ENCODE measurements around the gene COP1.
A peak's percentile ranks its signal among the peaks of the same experiment; 100 is the strongest.
"Not testable (repeated sequence)": the region's sequence is repeated elsewhere in the genome, so short reads cannot be mapped to it uniquely, and the experiment has no call there.

COP1 gene

DNA sequence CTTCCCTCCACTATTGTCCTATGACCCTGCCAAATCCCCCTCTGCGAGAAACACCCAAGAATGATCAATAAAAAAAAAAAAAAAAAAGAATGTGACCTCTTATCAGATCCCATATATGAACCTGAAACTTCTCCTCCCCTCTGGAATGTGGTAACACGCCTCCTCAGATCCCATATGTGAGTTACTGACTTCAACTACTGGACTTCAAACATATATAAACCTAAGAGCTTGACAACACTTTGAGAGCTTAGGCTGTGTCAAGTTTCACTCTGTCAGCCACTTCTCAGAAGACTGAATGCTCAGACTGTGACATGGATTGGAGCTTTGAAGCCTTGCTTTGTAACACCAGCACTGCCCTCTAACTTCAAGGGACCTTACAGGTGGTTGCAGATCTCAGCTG is 148.4 kb downstream of the COP1 start:
- Mint-ChIP-seq H3K4me1 (ENCODE audit: low read depth) (peaks cover 2% of the 10 kb centered on the region), H3K9me3 (ENCODE audit: low read depth) (no peaks in the 10 kb centered on the region), H3K27ac (peak overlapping the region; percentile 17), H3K27me3 (no peaks in the 10 kb centered on the region), H3K4me3 (no peak overlapping the region), H3K36me3 (peaks cover 6% of the 10 kb centered on the region)

DNA sequence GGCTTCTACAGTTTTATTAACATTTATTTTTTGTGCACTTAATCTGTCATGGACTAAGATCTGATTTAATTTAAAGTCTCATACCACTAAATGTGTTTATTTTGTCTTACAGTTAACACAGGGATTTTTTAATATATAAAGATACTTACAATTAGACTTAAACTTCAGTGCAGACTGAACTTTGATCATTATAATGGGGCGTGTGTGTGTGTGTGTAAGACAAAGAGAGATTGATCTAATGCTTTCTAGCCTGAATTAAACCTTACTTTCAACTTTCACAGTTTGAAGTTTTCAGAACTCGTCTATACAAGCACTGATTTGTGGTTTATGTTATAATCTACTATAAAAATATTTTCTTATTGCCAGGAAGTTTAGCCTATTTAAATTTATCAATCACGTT is 150.8 kb downstream of the COP1 start:
- H3K4me3 Mint-ChIP-seq: no peak overlapping the region
- H3K36me3 Mint-ChIP-seq: peaks cover 2% of the 10 kb centered on the region
- H3K27ac Mint-ChIP-seq: no peak overlapping the region
- H3K9me3 Mint-ChIP-seq (ENCODE audit: low read depth): no peaks in the 10 kb centered on the region
- H3K27me3 Mint-ChIP-seq: no peaks in the 10 kb centered on the region
- no peaks in the 10 kb centered on the region for H3K4me1 Mint-ChIP-seq (ENCODE audit: low read depth)

DNA sequence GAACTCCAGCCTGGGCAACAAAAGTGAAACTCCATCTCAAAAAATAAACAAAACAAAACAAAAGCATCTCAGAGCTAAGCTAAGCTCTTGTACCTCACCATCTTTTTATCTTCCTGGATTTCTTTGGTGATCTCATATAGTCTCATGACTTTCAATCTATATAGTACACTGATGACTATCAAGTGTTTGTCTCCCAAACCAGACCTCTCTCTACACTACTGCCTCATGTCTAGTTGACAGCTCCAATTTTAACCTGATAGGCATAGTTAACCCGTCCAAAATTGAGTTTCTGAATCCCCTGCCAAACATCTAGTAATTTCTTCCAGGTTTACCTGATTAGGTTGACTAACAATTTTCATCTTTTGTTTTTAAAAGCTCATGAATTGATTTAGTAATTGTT is 151.7 kb downstream of the COP1 start:
- Mint-ChIP-seq H3K9me3 (ENCODE audit: low read depth) (no peaks in the 10 kb centered on the region), H3K27ac (no peak overlapping the region), H3K36me3 (peaks cover 2% of the 10 kb centered on the region), H3K4me1 (ENCODE audit: low read depth) (no peaks in the 10 kb centered on the region), H3K4me3 (no peak overlapping the region), H3K27me3 (no peaks in the 10 kb centered on the region)

- Mint-ChIP-seq H3K4me1 (ENCODE audit: low read depth) (no peaks in the 10 kb centered on the region), H3K36me3 (no peaks in the 10 kb centered on the region), H3K27ac (no peak overlapping the region), H3K4me3 (no peak overlapping the region), H3K9me3 (ENCODE audit: low read depth) (no peaks in the 10 kb centered on the region), H3K27me3 (no peaks in the 10 kb centered on the region)
Measured at GRCh38 chr1:176051902-176052518, 155.1 kb downstream of the COP1 start.

DNA sequence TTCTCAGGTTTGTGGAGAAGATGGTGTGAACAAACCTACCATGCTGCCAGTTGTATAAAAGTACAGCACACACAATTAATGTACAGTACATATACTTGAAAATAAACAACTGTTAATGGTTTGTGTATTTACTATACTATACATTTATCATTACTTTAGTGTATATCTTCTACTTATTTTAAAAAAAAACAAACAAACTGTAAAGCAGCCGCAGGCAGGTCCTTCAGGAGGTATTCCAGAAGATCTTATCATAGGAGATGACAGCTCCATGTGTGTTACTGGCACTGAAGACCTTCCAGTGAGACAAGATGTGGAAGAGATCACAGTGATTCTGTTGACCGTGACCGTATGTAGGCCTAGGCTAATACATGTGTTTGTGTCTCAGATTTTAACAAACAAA is 155.7 kb downstream of the COP1 start:
- H3K36me3 Mint-ChIP-seq: no peaks in the 10 kb centered on the region
- no peaks in the 10 kb centered on the region for H3K4me1 Mint-ChIP-seq (ENCODE audit: low read depth)
- no peak overlapping the region for H3K27ac Mint-ChIP-seq
- H3K4me3 Mint-ChIP-seq: no peak overlapping the region
- H3K27me3 Mint-ChIP-seq: no peaks in the 10 kb centered on the region
- H3K9me3 Mint-ChIP-seq (ENCODE audit: low read depth): no peaks in the 10 kb centered on the region

GRCh38 chr1:176049582-176049981 is 157.5 kb downstream of the COP1 start:
- Mint-ChIP-seq H3K4me3 (no peak overlapping the region), H3K4me1 (ENCODE audit: low read depth) (no peaks in the 10 kb centered on the region), H3K27ac (no peak overlapping the region), H3K9me3 (ENCODE audit: low read depth) (no peaks in the 10 kb centered on the region), H3K36me3 (no peaks in the 10 kb centered on the region), H3K27me3 (no peaks in the 10 kb centered on the region)

DNA sequence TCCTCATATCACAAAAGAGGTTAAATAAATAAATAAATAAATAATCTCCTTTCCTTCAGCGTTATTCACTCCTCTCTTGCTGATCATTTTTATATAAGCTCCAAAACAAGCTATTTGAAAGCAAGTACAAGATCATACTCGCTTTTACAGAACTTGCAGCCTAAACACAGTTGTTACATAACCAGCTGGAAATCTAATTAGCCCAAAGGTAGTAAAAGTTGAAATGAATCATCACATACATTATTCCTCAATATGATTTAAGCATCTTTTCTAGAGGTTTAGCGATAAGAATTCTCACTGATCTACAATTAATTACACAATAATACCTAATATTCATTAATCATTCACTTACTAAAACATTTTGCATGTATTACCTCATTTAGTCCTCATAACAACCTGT is 160.2 kb downstream of the COP1 start:
- no peak overlapping the region for H3K4me3 Mint-ChIP-seq
- H3K9me3 Mint-ChIP-seq (ENCODE audit: low read depth): no peaks in the 10 kb centered on the region
- H3K4me1 Mint-ChIP-seq (ENCODE audit: low read depth): no peaks in the 10 kb centered on the region
- no peaks in the 10 kb centered on the region for H3K27me3 Mint-ChIP-seq
- no peaks in the 10 kb centered on the region for H3K36me3 Mint-ChIP-seq
- H3K27ac Mint-ChIP-seq: no peak overlapping the region

DNA sequence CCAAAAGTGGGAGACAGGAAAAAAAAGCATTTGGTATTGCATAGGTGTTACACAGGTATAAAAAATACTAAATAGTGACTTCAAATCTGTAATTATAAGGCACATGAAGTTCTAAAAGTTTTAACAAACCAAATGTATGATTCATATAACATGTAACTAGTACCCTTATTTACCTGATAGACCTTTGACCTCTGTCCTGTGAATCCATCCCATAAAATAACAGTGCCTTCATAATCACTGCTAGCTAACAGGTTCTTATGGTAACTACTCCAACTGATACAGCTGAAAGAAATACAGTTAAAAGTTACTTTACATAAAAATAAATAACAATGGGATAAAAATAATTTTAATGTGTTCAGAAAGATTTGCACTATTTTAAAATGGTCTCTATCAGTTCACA is 163.5 kb downstream of the COP1 start:
- Mint-ChIP-seq H3K9me3 (ENCODE audit: low read depth) (no peaks in the 10 kb centered on the region), H3K4me1 (ENCODE audit: low read depth) (peaks cover 6% of the 10 kb centered on the region), H3K36me3 (peaks cover 12% of the 10 kb centered on the region), H3K4me3 (no peak overlapping the region), H3K27ac (no peak overlapping the region), H3K27me3 (no peaks in the 10 kb centered on the region)

- H3K4me1 Mint-ChIP-seq (ENCODE audit: low read depth): peaks cover 5% of the 10 kb centered on the region
- H3K4me3 Mint-ChIP-seq: no peak overlapping the region
- H3K27ac Mint-ChIP-seq: no peak overlapping the region
- peaks cover 22% of the 10 kb centered on the region for H3K36me3 Mint-ChIP-seq
- no peaks in the 10 kb centered on the region for H3K9me3 Mint-ChIP-seq (ENCODE audit: low read depth)
- H3K27me3 Mint-ChIP-seq: no peaks in the 10 kb centered on the region
Measured at GRCh38 chr1:176033881-176034280, 173.2 kb downstream of the COP1 start.

DNA sequence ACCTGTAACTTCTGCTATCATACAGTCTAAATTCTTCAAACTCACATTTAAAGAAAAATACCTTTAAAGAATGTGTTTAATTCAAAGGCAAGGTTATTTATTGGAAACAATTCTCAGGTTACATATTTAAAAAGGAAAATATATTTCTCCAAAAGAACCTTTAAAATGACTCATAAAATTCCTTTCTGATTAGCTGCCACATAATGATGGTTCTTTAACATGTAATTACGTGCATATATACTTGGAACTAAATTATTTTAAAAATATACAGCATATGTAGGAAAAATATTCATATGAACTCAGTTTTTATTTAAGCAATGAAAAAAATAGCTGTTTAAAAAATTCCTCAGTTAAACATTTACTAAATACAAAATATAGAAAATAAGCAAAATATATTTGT is 173.6 kb downstream of the COP1 start:
- Mint-ChIP-seq H3K27ac (no peak overlapping the region), H3K4me3 (no peak overlapping the region), H3K9me3 (ENCODE audit: low read depth) (no peaks in the 10 kb centered on the region), H3K36me3 (peaks cover 20% of the 10 kb centered on the region), H3K27me3 (no peaks in the 10 kb centered on the region), H3K4me1 (ENCODE audit: low read depth) (peaks cover 3% of the 10 kb centered on the region)

- no peak overlapping the region for H3K4me3 Mint-ChIP-seq
- no peak overlapping the region for H3K27ac Mint-ChIP-seq
- H3K9me3 Mint-ChIP-seq (ENCODE audit: low read depth): no peaks in the 10 kb centered on the region
- peaks cover 11% of the 10 kb centered on the region for H3K4me1 Mint-ChIP-seq (ENCODE audit: low read depth)
- H3K27me3 Mint-ChIP-seq: no peaks in the 10 kb centered on the region
- peaks cover 26% of the 10 kb centered on the region for H3K36me3 Mint-ChIP-seq
Measured at GRCh38 chr1:176032040-176032645, 174.9 kb downstream of the COP1 start.

DNA sequence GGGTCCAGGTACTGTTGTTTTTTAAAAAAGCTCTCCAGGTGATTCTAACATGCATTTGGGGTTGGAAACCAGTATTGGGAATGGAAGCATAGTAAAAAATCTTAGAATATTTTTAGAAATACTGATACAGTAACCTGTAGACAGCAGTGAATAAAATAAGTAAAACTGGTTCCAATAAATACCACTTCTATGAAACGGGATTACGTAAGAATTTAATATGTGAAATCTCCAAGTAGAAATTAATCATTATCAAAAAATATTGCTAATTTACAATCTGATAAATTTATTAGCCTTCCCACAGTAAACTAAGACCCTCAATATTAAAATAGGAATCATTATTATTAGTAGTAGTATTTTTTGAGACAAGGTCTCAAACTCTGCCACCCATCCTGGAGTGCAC is 177.5 kb downstream of the COP1 start:
- Mint-ChIP-seq H3K4me1 (ENCODE audit: low read depth) (peaks cover 9% of the 10 kb centered on the region), H3K27ac (no peak overlapping the region), H3K27me3 (no peaks in the 10 kb centered on the region), H3K4me3 (no peak overlapping the region), H3K9me3 (ENCODE audit: low read depth) (no peaks in the 10 kb centered on the region), H3K36me3 (peaks cover 15% of the 10 kb centered on the region)

- Mint-ChIP-seq H3K27ac (no peak overlapping the region), H3K9me3 (ENCODE audit: low read depth) (no peaks in the 10 kb centered on the region), H3K27me3 (no peaks in the 10 kb centered on the region), H3K4me3 (no peak overlapping the region), H3K36me3 (peaks cover 18% of the 10 kb centered on the region), H3K4me1 (ENCODE audit: low read depth) (peaks cover 9% of the 10 kb centered on the region)
Measured at GRCh38 chr1:176029155-176029554, 177.9 kb downstream of the COP1 start.

DNA sequence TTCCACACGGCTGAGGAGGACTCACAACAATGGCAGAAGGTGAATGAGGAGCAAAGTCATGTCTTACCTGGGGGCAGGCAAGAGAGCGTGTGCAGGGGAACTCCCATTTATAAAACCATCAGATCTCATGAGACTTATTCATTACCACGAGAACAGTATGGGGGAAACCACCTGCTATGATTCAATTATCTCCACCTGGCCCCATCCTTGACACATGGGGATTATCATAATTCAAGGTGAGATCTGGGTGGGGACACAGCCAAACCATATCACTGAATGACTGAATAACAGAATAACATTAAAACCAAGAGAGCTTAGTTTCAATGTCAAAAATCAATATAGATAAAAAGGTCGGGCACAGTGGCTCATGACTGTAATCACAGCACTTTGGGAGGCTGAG is 179.2 kb downstream of the COP1 start:
- peak overlapping the region; percentile 51 for H3K27ac Mint-ChIP-seq
- not testable (repeated sequence) for H3K4me3 Mint-ChIP-seq; H3K27me3 Mint-ChIP-seq; H3K9me3 Mint-ChIP-seq (ENCODE audit: low read depth)
- H3K36me3 Mint-ChIP-seq: peaks cover 21% of the 10 kb centered on the region
- H3K4me1 Mint-ChIP-seq (ENCODE audit: low read depth): peaks cover 10% of the 10 kb centered on the region

GRCh38 chr1:176022574-176022973 is 184.5 kb downstream of the COP1 start:
- no peak overlapping the region for H3K27ac Mint-ChIP-seq
- no peaks in the 10 kb centered on the region for H3K27me3 Mint-ChIP-seq
- no peak overlapping the region for H3K4me3 Mint-ChIP-seq
- H3K9me3 Mint-ChIP-seq (ENCODE audit: low read depth): no peaks in the 10 kb centered on the region
- H3K36me3 Mint-ChIP-seq: peaks cover 25% of the 10 kb centered on the region
- H3K4me1 Mint-ChIP-seq (ENCODE audit: low read depth): peaks cover 5% of the 10 kb centered on the region

GRCh38 chr1:176017722-176018121 is 189.4 kb downstream of the COP1 start:
- no peaks in the 10 kb centered on the region for H3K9me3 Mint-ChIP-seq (ENCODE audit: low read depth)
- peaks cover 1% of the 10 kb centered on the region for H3K4me1 Mint-ChIP-seq (ENCODE audit: low read depth)
- H3K27me3 Mint-ChIP-seq: no peaks in the 10 kb centered on the region
- no peak overlapping the region for H3K27ac Mint-ChIP-seq
- peaks cover 39% of the 10 kb centered on the region for H3K36me3 Mint-ChIP-seq
- H3K4me3 Mint-ChIP-seq: no peak overlapping the region

All from activated naive CD8-positive, alpha-beta T cell (primary cell).